ENCODE data around the gene PAM.
"Not testable (repeated sequence)": the region's sequence is repeated elsewhere in the genome, so short reads cannot be mapped to it uniquely, and the experiment has no call there.

The PAM gene

DNA sequence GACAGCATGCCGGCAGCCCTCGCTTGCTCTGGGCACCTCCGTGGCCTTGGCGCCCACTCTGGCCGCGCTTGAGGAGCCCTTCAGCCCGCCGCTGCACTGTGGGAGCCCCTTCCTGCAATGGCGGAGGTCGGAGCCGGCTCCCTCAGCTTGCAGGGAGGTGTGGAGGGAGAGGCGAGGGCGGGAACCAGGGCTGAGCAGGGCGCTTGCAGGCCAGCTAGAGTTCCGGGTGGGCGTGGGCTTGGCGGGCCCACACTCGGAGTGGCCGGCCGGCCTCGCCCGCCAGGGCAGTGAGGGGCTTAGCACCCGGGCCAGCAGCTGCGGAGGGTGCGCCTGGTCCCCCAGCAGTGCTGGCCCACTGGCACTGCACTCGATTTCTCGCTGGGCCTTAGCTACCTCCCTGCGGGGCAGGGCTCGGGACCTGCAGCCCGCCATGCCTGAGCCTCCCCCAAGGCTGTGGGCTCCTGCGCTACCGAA is 3.2 kb upstream of the PAM start:
- not testable (repeated sequence) for DNase-seq (ENCODE audit: low read depth in 2 of 2)

- no peak for DNase-seq (ENCODE audit: low read depth in 2 of 2)
These were observed 977 bp upstream of the PAM start for GRCh38 chr5:102753889-102754766.

GRCh38 chr5:102755686-102756371 is 724 bp downstream of the PAM start:
- DNase-seq (ENCODE audit: low read depth in 2 of 2) = peak; percentile 45 to 58

DNA sequence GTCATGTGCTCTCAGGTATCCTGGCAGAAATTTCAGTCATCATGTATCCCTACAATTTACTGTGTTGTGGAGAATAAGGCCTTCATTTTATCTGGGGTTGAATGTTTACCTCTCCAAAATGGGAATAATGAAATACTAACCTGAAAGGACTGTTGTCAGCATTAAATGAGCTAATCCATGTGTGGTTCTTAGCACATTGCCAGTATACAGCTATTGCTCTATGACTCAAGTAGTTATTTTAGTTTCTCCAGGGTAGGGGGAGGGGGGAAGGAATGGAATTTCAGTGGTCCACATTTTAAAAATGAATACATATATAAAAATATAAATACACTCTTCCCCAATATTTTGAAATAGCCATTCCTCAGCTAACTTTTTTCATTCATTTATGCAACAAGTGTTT is 3.5 kb downstream of the PAM start:
- no peak for DNase-seq (ENCODE audit: low read depth in 2 of 2)

- no peak for DNase-seq (ENCODE audit: low read depth in 2 of 2)
These were observed 4.2 kb downstream of the PAM start for GRCh38 chr5:102759289-102759688.

- DNase-seq (ENCODE audit: low read depth in 2 of 2) = no peak
These were observed 4.6 kb downstream of the PAM start for GRCh38 chr5:102759700-102760099.

DNA sequence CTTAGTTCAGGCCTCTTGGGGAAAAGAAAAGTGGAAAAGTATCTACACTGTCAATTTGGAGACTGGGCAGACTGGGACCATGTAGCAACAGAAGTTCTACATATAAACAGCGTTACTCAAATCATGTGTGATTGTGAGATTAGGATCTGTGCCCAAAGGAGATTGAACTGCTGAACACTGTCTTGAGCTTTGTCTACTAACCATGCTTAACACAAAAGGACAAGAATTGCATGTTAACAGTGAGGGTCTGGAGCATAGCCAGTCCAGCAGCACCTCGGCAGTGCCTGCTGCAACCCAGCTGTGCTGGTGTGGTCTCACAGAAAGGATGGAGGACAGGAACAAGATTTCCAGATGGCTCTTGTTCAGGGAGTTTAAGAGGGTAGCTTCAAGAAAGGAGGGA is 5.7 kb downstream of the PAM start:
- DNase-seq (ENCODE audit: low read depth in 2 of 2) = no peak

DNA sequence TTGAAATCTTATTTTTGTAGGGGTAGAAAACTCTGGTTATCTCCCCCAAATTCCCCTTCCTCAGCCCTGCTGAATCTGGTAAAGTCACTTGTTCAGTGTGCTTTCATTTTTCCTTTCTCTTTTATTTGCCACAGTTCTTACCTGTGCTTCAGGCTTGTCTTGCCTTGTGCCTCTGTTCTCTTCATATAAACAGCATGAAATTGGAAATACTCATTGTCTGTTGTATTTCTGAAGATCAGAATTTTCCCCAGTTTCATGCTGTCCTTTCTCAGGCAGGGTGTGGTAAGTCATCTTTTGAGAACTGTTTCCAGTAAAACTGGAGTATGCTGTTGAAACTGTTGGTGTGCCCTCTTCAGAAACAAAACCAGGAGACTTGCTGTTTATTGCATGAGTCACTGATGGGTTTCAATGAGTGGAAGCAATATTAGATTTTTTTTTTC is 7.0 kb downstream of the PAM start:
- DNase-seq (ENCODE audit: low read depth in 2 of 2) = no peak

GRCh38 chr5:102762562-102763227 is 7.6 kb downstream of the PAM start:
- no peak for DNase-seq (ENCODE audit: low read depth in 2 of 2)

- no peak for DNase-seq (ENCODE audit: low read depth in 2 of 2)
These were observed 8.6 kb downstream of the PAM start for GRCh38 chr5:102763734-102764133.

DNA sequence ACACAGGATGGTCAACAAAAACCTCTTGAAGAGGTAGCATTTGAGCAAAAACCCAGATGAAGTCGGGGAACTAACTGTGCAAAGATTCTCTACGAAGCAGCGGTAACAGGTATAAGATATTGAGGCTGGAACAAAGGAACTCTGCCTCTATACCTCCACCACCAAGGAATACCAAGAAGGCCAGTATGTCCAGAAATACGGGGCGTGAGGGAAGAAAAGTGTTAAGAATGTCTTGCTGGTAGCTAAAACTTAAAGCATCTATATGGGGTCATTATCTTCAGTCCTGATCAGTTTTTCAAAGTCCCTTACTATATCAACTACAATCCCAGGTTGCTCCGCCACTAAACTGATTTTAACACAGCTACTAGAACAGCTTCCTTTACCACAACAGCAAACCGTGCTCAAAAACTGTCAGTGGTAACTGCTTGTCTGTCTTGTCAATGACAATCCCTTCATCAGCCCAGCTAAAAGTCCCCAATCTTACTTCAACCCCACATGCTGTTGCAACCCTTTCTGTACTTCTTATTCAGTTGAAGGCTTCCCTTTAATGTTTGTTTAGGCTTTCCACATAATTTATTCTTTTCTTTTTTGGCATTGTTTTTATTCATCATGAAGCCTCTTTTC is 9.4 kb downstream of the PAM start:
- DNase-seq (ENCODE audit: low read depth in 2 of 2) = no peak

DNA sequence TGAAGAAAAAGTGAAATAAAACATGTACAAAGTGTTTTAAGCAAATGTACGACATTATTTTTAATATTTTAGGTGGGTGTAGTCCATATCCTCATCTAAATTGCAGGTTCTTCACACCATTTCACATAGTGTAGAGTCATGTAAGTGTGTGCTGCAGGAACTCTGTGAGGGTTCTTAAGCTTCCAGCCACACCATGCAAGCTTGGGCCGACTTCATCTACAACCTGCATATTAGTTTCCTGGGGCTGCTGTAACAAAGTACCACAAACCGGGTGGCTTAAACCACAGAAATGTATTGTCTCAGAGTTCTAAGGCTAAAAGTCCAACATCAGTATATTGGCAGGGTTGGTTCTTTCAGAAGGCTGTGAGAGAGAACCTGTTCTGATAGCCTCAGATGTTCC is 10.2 kb downstream of the PAM start:
- DNase-seq (ENCODE audit: low read depth in 2 of 2) = no peak

- DNase-seq (ENCODE audit: low read depth in 2 of 2) = no peak
These were observed 11.4 kb downstream of the PAM start for GRCh38 chr5:102766295-102767090.

- no peak for DNase-seq (ENCODE audit: low read depth in 2 of 2)
These were observed 12.8 kb downstream of the PAM start for GRCh38 chr5:102767862-102768261.

GRCh38 chr5:102770803-102771202 is 15.7 kb downstream of the PAM start:
- no peak for DNase-seq (ENCODE audit: low read depth in 2 of 2)

DNA sequence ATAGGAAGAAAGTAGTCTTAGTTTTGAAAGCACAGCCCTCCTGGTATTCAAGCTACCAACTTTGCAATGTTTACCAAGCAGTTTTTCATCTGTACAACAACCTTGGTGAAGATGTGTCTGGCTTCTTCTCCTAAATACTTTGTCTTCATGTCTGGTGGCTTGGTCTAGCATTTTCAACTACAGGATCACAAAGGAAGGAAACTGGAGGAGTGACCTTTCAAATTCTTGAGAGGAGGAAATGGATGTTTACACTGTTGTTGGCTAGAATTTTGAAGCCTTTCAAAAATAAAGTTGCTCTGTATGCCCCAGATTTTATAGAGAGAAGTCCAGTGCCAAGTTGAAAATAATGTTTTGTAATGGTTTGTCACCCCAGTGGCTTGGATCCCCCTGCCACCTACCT is 16.3 kb downstream of the PAM start:
- no peak for DNase-seq (ENCODE audit: low read depth in 2 of 2)

DNA sequence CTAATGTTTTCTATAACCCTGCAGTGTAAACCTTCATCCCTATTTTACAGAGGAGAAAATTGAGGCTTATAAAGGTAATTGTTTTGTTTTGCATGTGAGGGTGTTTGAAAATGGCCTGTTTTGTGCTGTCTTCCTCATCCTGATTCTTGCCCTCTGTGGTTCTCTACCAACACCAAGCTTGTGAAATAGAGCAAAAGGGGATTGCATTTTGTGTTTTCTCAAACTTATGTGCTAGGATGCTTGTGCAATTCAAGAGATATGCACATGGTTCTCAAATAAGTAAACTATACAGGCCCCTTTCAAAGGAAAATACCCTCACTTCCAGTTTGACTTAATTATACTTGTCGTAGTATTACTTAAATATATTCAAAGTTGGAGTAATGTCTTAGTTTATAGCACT is 17.2 kb downstream of the PAM start:
- DNase-seq (ENCODE audit: low read depth in 2 of 2) = no peak

DNA sequence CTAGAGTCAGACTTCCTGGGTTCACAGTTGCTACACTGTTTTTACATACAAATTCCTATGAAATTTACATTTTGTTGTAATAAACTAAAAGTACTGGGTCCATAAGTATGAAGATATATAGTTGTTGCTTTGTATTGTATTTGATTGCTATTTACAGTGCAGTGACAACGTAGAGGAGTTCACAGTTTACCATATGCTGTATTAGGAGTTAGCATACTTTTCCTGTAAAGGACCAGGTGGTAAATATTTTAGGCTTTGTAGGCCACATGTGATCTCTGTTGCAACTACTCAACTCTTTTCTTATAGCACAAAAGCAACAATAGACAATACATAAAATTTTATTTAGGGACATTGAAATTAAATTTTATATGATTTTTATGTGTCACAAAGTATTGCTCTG is 18.0 kb downstream of the PAM start:
- no peak for DNase-seq (ENCODE audit: low read depth in 2 of 2)

- not testable (repeated sequence) for DNase-seq (ENCODE audit: low read depth in 2 of 2)
These were observed 20.7 kb downstream of the PAM start for GRCh38 chr5:102775756-102776155.

- no peak for DNase-seq (ENCODE audit: low read depth in 2 of 2)
These were observed 22.0 kb downstream of the PAM start for GRCh38 chr5:102777099-102777498.

DNA sequence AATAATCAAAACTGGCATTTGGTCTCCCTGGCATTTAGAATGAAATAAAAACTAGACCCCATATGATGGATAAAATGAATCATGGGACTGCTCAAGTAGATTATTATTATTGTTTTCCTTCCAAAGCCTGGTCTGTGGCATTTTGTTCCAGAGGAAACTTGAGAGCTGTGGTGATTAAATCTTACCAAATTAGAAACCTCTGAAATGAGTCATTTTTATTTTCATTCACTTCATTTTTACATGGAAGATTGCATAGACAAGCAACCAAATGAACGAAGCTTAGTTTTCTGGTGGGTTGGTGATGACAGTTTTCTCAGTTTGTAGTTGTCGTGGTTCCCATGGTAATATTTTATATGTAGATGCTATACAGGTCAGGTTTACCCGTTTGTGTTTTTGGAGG is 23.4 kb downstream of the PAM start:
- DNase-seq (ENCODE audit: low read depth in 2 of 2) = no peak

Measured in activated CD8-positive, alpha-beta memory T cell treated with anti-CD3 and anti-CD28 coated beads for 4 hours (primary cell).